Trophoblast cell (in vitro differentiated cells and primary cell): ENCODE results near the gene FGGY.

Source experiments
- DNase-seq, 2 donors: peaks; one replicate each; pipeline ENCODE4 v3.0.0-alpha.2; 2016
- H2AFZ ChIP-seq: 2 replicates; pipeline ENCODE4 v1.6.1; 2013; ENCODE audit warnings: low read length, moderate library complexity, mild to moderate bottlenecking; ENCODE audit not compliant: insufficient read depth, poor library complexity
- H2AK5ac ChIP-seq: 2 replicates; pipeline ENCODE4 v1.6.1; 2013; ENCODE audit warnings: mild to moderate bottlenecking, low read length
- H2BK120ac ChIP-seq: 2 replicates; pipeline ENCODE4 v1.6.1; 2013; ENCODE audit warnings: low read length, mild to moderate bottlenecking, moderate library complexity; ENCODE audit not compliant: insufficient read depth, poor library complexity
- H2BK12ac ChIP-seq: 2 replicates; pipeline ENCODE4 v1.6.1; 2013; ENCODE audit warnings: mild to moderate bottlenecking, low read length, moderate library complexity
- H2BK5ac ChIP-seq: 2 replicates; pipeline ENCODE4 v1.6.1; 2013; ENCODE audit warnings: low read length, low read depth, moderate library complexity, mild to moderate bottlenecking; ENCODE audit not compliant: poor library complexity
- H3K14ac ChIP-seq: 2 replicates; pipeline ENCODE4 v1.6.1; 2013; ENCODE audit warnings: mild to moderate bottlenecking, low read length
- H3K18ac ChIP-seq: 2 replicates; pipeline ENCODE4 v1.6.1; 2013; ENCODE audit warnings: mild to moderate bottlenecking, low read length
- H3K23ac ChIP-seq: 2 replicates; pipeline ENCODE4 v1.6.1; 2013; ENCODE audit warnings: low read length
- H3K27ac ChIP-seq: 2 replicates; pipeline ENCODE4 v1.5.1; 2013; ENCODE audit warnings: low read depth, mild to moderate bottlenecking, inconsistent platforms, low read length, moderate library complexity
- H3K27me3 ChIP-seq: 2 replicates; pipeline ENCODE4 v1.6.1; 2013; ENCODE audit warnings: inconsistent platforms, mild to moderate bottlenecking, low read length, moderate library complexity; ENCODE audit not compliant: insufficient read depth
- H3K36me3 ChIP-seq, 2 experiments: 1 replicate in 1 of 2; 2 replicates in 1 of 2; pipeline ENCODE4 v1.6.1; 2013; ENCODE audit warnings: low read length in 2 of 2, mild to moderate bottlenecking in 2 of 2, moderate library complexity in 1 of 2; ENCODE audit not compliant: insufficient read depth in 2 of 2, control insufficient read depth in 1 of 2
- H3K4ac ChIP-seq: 2 replicates; pipeline ENCODE4 v1.6.1; 2013; ENCODE audit warnings: low read depth, mild to moderate bottlenecking, low read length, moderate library complexity
- H3K4me1 ChIP-seq, 2 experiments: 1 replicate in 1 of 2; 2 replicates in 1 of 2; pipeline ENCODE4 v1.6.1; 2013; ENCODE audit warnings: low read length in 2 of 2, mild to moderate bottlenecking in 2 of 2, moderate library complexity in 1 of 2; ENCODE audit not compliant: insufficient read depth in 2 of 2, control insufficient read depth in 1 of 2
- H3K4me2 ChIP-seq: 2 replicates; pipeline ENCODE4 v1.6.1; 2013; ENCODE audit warnings: inconsistent platforms, mild to moderate bottlenecking, low read length, moderate library complexity
- H3K4me3 ChIP-seq: 2 replicates; pipeline ENCODE4 v1.5.1; 2013; ENCODE audit warnings: mild to moderate bottlenecking, low read depth, low read length, inconsistent platforms
- H3K79me1 ChIP-seq: one replicate; pipeline ENCODE4 v1.6.1; 2013; ENCODE audit warnings: low read length
- H3K79me2 ChIP-seq: 2 replicates; pipeline ENCODE4 v1.6.1; 2013; ENCODE audit warnings: low read length, mild to moderate bottlenecking; ENCODE audit not compliant: control insufficient read depth, insufficient read depth, poor library complexity
- H3K9ac ChIP-seq: 2 replicates; pipeline ENCODE4 v1.6.1; 2013; ENCODE audit warnings: mild to moderate bottlenecking, low read length
- H3K9me3 ChIP-seq: 2 replicates; pipeline ENCODE4 v1.6.1; 2013; ENCODE audit warnings: low read depth, mild to moderate bottlenecking, control low read depth, inconsistent platforms, low read length; ENCODE audit not compliant: insufficient read depth
- H4K12ac ChIP-seq: 2 replicates; pipeline ENCODE4 v1.6.1; 2013; ENCODE audit warnings: low read depth, mild to moderate bottlenecking, low read length, moderate library complexity
- H4K8ac ChIP-seq: 2 replicates; pipeline ENCODE4 v1.6.1; 2013; ENCODE audit warnings: low read depth, mild to moderate bottlenecking, low read length, moderate library complexity
- H4K91ac ChIP-seq: one replicate; pipeline ENCODE4 v1.6.1; 2013; ENCODE audit warnings: low read depth, mild to moderate bottlenecking, low read length, moderate library complexity
- WGBS: extraction: QIAGEN DNeasy Blood & Tissue Kit; methylation state at CpG from one replicate; pipeline ENCODE4 v1.1.7; 2013; ENCODE audit warnings: missing lambda C conversion rate; ENCODE audit not compliant: insufficient read length, insufficient coverage; ENCODE audit errors: extremely low coverage; 5-methylcytosine and 5-hydroxymethylcytosine counted together

FGGY gene

DNA sequence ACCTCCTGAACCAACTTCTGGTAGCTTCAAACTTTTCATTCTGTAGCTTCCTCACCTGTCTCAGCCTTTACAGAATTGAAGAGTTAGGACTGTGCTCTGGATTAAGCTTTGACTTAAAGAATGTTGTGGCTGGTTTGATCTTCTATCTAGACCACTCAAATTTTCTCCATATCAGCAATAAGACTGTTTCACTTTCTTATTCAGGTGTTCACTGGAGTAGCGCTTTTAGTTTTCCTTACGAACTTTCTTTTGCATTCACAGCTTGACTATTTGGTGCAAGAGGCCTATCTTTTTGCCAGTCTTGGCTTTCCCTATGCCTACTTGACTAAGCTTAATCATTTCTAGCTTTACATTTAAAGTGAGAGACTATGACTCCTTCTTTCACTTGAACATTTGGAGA is 31.5 kb downstream of the FGGY start:
- Histone ChIP-seq H3K79me1 (peaks cover 21% of the 10 kb centered on the region), H3K4me1 (peaks cover 7 to 16% of the 10 kb centered on the region in 2 experiments)

GRCh38 chr1:59329412-59330053 is 32.6 kb downstream of the FGGY start:
- Histone ChIP-seq H2BK120ac (no peak overlapping the region), H3K9ac (no peak overlapping the region), H3K4ac (no peak overlapping the region), H3K36me3 (no peaks in the 10 kb centered on the region), H3K27ac (peak overlapping the region; percentile 2), H2AFZ (no peak overlapping the region), H3K27me3 (no peaks in the 10 kb centered on the region), H2BK5ac (no peak overlapping the region), H2BK12ac (no peak overlapping the region), H3K4me1 (peaks cover 7 to 20% of the 10 kb centered on the region in 2 experiments), H3K4me2 (no peak overlapping the region), H4K12ac (no peak overlapping the region), H3K18ac (no peak overlapping the region), H3K23ac (no peak overlapping the region), H3K14ac (no peak overlapping the region), H3K79me2 (peaks cover 1% of the 10 kb centered on the region), H2AK5ac (no peak overlapping the region), H4K8ac (no peak overlapping the region), H3K4me3 (no peak overlapping the region), H3K79me1 (peaks cover 30% of the 10 kb centered on the region), H4K91ac (no peak overlapping the region), H3K9me3 (no peaks in the 10 kb centered on the region)
- peak; percentile 11 to 31 for DNase-seq
- no CpG with 5 or more reads among the region's 4 CpGs for WGBS

More for the DNA sequence above, 31.5 kb downstream of the FGGY start:
- no peak overlapping the region for H2BK12ac ChIP-seq
- no peak overlapping the region for H3K4ac ChIP-seq
- H3K27me3 ChIP-seq: no peaks in the 10 kb centered on the region
- no peak overlapping the region for H2BK120ac ChIP-seq
- H4K91ac ChIP-seq: no peak overlapping the region
- no CpG with 5 or more reads among the region's 2 CpGs for WGBS
- H2AK5ac ChIP-seq: no peak overlapping the region
- H3K36me3 ChIP-seq: no peaks in the 10 kb centered on the region
- no peak for DNase-seq
- H2AFZ ChIP-seq: no peak overlapping the region
- no peak overlapping the region for H3K4me2 ChIP-seq
- H3K4me3 ChIP-seq: no peak overlapping the region
- no peak overlapping the region for H3K14ac ChIP-seq
- no peak overlapping the region for H4K8ac ChIP-seq
- H3K9ac ChIP-seq: no peak overlapping the region
- H3K18ac ChIP-seq: no peak overlapping the region
- H3K79me2 ChIP-seq: peaks cover 1% of the 10 kb centered on the region
- no peak overlapping the region for H2BK5ac ChIP-seq
- H4K12ac ChIP-seq: no peak overlapping the region
- no peak overlapping the region for H3K23ac ChIP-seq
- H3K9me3 ChIP-seq: no peaks in the 10 kb centered on the region
- H3K27ac ChIP-seq: no peak overlapping the region

DNA sequence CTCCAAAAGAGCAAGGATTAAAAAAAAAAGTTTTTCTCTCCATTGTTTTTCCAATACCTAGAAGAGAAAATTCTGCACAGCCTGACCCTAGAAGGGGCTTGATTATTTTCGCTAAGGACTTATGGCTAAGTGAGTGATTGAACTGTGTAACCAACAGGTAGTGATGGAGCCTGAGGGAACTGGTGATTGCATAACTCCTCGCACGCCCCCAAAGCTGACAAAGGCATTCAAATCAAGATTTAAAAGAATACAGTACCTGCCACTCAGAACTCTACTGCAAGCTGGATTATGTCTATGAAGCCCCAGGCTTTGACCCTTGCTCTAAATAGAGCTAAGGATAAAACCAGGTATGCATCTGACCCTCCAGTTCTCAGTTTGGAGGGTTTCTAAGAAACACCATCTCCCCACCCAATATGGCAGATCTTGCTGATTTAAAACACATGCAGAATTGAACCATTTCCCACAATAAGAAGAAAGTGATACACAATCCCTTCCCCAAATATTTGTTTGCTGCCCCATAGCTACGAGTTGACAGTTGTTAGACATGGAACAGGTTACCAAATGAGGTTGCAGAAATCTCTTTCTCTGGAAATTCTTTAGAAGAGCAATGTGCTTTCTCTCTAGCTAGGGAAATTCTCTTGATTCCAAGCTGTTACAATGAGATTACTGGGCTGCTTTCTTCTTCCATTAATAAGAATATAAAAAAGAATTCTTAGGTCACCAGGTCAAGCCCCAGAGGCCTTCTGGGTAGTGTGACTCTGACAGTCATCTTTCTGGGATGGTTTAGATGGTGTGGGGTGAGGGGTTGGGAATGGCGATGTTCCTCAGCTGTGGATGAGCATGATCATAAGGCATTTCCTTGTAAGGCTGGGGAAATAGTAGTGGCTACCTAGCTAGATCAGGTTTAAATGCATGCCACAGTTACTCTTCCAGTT is 35.1 kb downstream of the FGGY start:
- peak overlapping the region; percentile 58 for H4K91ac ChIP-seq
- H2AK5ac ChIP-seq: no peak overlapping the region
- H3K79me2 ChIP-seq: peaks cover 1% of the 10 kb centered on the region
- no peak overlapping the region for H3K4me3 ChIP-seq
- no peaks in the 10 kb centered on the region for H3K36me3 ChIP-seq
- no peaks in the 10 kb centered on the region for H3K27me3 ChIP-seq
- H2BK5ac ChIP-seq: peak overlapping the region; percentile 85
- peaks cover 30% of the 10 kb centered on the region for H3K79me1 ChIP-seq
- H2BK120ac ChIP-seq: peak overlapping the region; percentile 74
- peak in 1 of 2 donors; percentile 50 for DNase-seq
- no peak overlapping the region for H3K23ac ChIP-seq
- WGBS: no CpG with 5 or more reads among the region's 5 CpGs
- H4K12ac ChIP-seq: no peak overlapping the region
- peak overlapping the region; percentile 97 for H3K27ac ChIP-seq
- peak overlapping the region; percentile 74 for H2BK12ac ChIP-seq
- peak overlapping the region; percentile 72 for H3K18ac ChIP-seq
- H4K8ac ChIP-seq: peak overlapping the region; percentile 75
- peak overlapping the region; percentile 8 for H3K4me2 ChIP-seq
- peaks cover 7 to 20% of the 10 kb centered on the region in 2 experiments for H3K4me1 ChIP-seq
- H3K14ac ChIP-seq: peak overlapping the region; percentile 72
- no peak overlapping the region for H2AFZ ChIP-seq
- H3K4ac ChIP-seq: no peak overlapping the region
- no peak overlapping the region for H3K9ac ChIP-seq
- no peaks in the 10 kb centered on the region for H3K9me3 ChIP-seq

- H3K9me3 ChIP-seq: no peaks in the 10 kb centered on the region
- no peak overlapping the region for H3K4me2 ChIP-seq
- H3K4me3 ChIP-seq: no peak overlapping the region
- H4K91ac ChIP-seq: peak overlapping the region; percentile 56
- H3K14ac ChIP-seq: peak overlapping the region; percentile 84
- H3K79me1 ChIP-seq: peaks cover 29% of the 10 kb centered on the region
- H3K4ac ChIP-seq: peak overlapping the region; percentile 91
- peak overlapping the region; percentile 41 for H3K18ac ChIP-seq
- H3K23ac ChIP-seq: no peak overlapping the region
- peak overlapping the region; percentile 67 for H2BK12ac ChIP-seq
- H4K12ac ChIP-seq: no peak overlapping the region
- H3K9ac ChIP-seq: no peak overlapping the region
- peak overlapping the region; percentile 97 for H3K27ac ChIP-seq
- H3K36me3 ChIP-seq: no peaks in the 10 kb centered on the region
- H2AK5ac ChIP-seq: peak overlapping the region; percentile 90
- peak overlapping the region; percentile 15 for H4K8ac ChIP-seq
- DNase-seq: peak in 1 of 2 donors; percentile 4
- H2AFZ ChIP-seq: no peak overlapping the region
- H3K79me2 ChIP-seq: peaks cover 1% of the 10 kb centered on the region
- H3K4me1 ChIP-seq: peaks cover 7 to 20% of the 10 kb centered on the region in 2 experiments
- peak overlapping the region; percentile 68 for H2BK5ac ChIP-seq
- H2BK120ac ChIP-seq: peak overlapping the region; percentile 48
- no peaks in the 10 kb centered on the region for H3K27me3 ChIP-seq
These were observed 36.1 kb downstream of the FGGY start for GRCh38 chr1:59332983-59333382.
